Measurements from ENCODE around the gene ZCCHC7. TPM values are rescaled to one million over a fixed set of nuclear protein-coding genes. Genes with fewer than 3 reads are reported as not detected.

ZCCHC7 gene
- total RNA-seq, 1 experiment from 2014 or later = 31.2 TPM

- H3K36me3 ChIP-seq (ENCODE audit: control insufficient read depth in 1 of 2, insufficient read depth in 2 of 2, low read length in 2 of 2) = no peaks in the 10 kb centered on the region
- no peak for ATAC-seq
Observed at GRCh38 chr9:37117956-37118355, 2.4 kb upstream of the ZCCHC7 start.

More at GRCh38 chr9:37117956-37118355, 2.4 kb upstream of the ZCCHC7 start:
- H3K9me2 ChIP-seq (ENCODE audit: insufficient read depth) = no peaks in the 10 kb centered on the region
- H3K4me2 ChIP-seq (ENCODE audit: low read length) = no peak overlapping the region
- POLR2A ChIA-PET = no interaction called here
- peaks cover 25% of the 10 kb centered on the region for H3K79me2 ChIP-seq (ENCODE audit: insufficient read depth, low read length)
- H2AFZ ChIP-seq (ENCODE audit: low read depth, low read length, poor library complexity, severe bottlenecking) = no peak overlapping the region
- BruUV-seq (replicated peaks) = no TSS peak
- H3K9me3 ChIP-seq (ENCODE audit: control insufficient read depth in 1 of 2, insufficient read depth in 1 of 2, low read depth in 1 of 2, low read length in 2 of 2) = no peaks in the 10 kb centered on the region
- RAD21 ChIA-PET (ENCODE audit: low non-redundant PET in 1 of 2, low total read pairs in 2 of 2, uncharacterized antibody in 2 of 2, unreplicated experiment in 2 of 2) = no interaction called here
- no peak overlapping the region for H3K27ac ChIP-seq (ENCODE audit: low read depth, low read length)
- peaks cover 5 to 13% of the 10 kb centered on the region in 2 experiments for H3K4me1 ChIP-seq (ENCODE audit: control insufficient read depth in 1 of 2, insufficient read depth in 2 of 2, low read length in 2 of 2)
- intact Hi-C loops (cut with micrococcal nuclease) = no loop called here
- H3K9ac ChIP-seq (ENCODE audit: low read length) = no peak overlapping the region
- no peak for DNase-seq (ENCODE audit: low read depth, low spot score)
- no peak for TF ChIP-seq ELF1 (IDR thresholded peaks at IDR 0.05; ENCODE audit: borderline replicate concordance, low read depth)
- no peak for TF ChIP-seq EZH2 (IDR thresholded peaks at IDR 0.05)
- TF ChIP-seq REST (IDR thresholded peaks at IDR 0.05; ENCODE audit: low read depth) = no peak
- TF ChIP-seq RAD21 (IDR thresholded peaks at IDR 0.05; ENCODE audit: low read depth) = no peak
- TF ChIP-seq CEBPB (IDR thresholded peaks at IDR 0.05; ENCODE audit: low read depth) = no peak
- no peak for TF ChIP-seq MAX (IDR thresholded peaks at IDR 0.05)
- no peak for TF ChIP-seq YY1 (IDR thresholded peaks at IDR 0.05; ENCODE audit: extremely low read depth, insufficient replicate concordance, low read depth, low read length)
- TF ChIP-seq EZH2phosphoT487 (IDR thresholded peaks at IDR 0.05; ENCODE audit: borderline replicate concordance) = no peak
- H3K27me3 ChIP-seq (ENCODE audit: insufficient read depth, low read length) = no peaks in the 10 kb centered on the region
- CTCF ChIA-PET = no interaction called here
- no peak overlapping the region for H3K4me3 ChIP-seq (replicated peaks in 1 of 2; ENCODE audit: low read depth in 1 of 2, low read length in 2 of 2)
- H4K20me1 ChIP-seq (ENCODE audit: insufficient read depth) = no peaks in the 10 kb centered on the region

Measured in HCT116 (cell line).